Panc1 (cell line): ENCODE data around the gene ZNF550. TPM values are rescaled to one million over a fixed set of nuclear protein-coding genes. Genes with fewer than 3 reads are reported as not detected.
A peak's percentile ranks its signal among the peaks of the same experiment; 100 is the strongest.

Experiments used
- ATAC-seq: fragments of 200-7000 bp; cut with Tn5 transposase; 2 replicates; pipeline ENCODE4 v1.9.1; 2020; ENCODE audit warnings: mild to moderate bottlenecking, moderate library complexity
- BruUV-seq: library from RNA; stranded (reverse); fragments of 400-500 nt; replicated peaks from 2 replicates; lab custom pipeline; 2021; lab: Mats Ljungman, UMichigan
- CTCF ChIA-PET: fragments of 300-600 bp; sonication (Branson Sonifier 250); formaldehyde crosslinking; loops from one replicate; lab custom pipeline; 2022; ENCODE audit warnings: antibody characterized with exemption; lab: Charles Lee
- POLR2A ChIA-PET: fragments of 300-600 bp; sonication (Branson Sonifier 250); formaldehyde crosslinking; loops from one replicate; lab custom pipeline; 2022; ENCODE audit warnings: antibody characterized with exemption; lab: Charles Lee
- DNase-seq: peaks from one replicate; pipeline ENCODE4 v3.0.0-alpha.2; 2010; ENCODE audit warnings: low read depth, low spot score
- H3K27ac ChIP-seq: 2 replicates; pipeline ENCODE4 v1.5.1; 2011; ENCODE audit warnings: mild to moderate bottlenecking, low read length, inconsistent platforms
- H3K27me3 ChIP-seq: fragments of 200-500 bp; sonication (Bioruptor generic); 2 replicates; pipeline ENCODE4 v1.6.0; 2014; ENCODE audit warnings: low read length, inconsistent platforms; ENCODE audit not compliant: control insufficient read depth, insufficient read depth
- H3K36me3 ChIP-seq: fragments of 200-500 bp; sonication (Bioruptor generic); 2 replicates; pipeline ENCODE4 v1.5.1; 2014; ENCODE audit warnings: inconsistent platforms, mild to moderate bottlenecking, low read length, moderate library complexity; ENCODE audit not compliant: control insufficient read depth, insufficient read depth
- H3K4me1 ChIP-seq: 2 replicates; pipeline ENCODE4 v1.5.1; 2011; ENCODE audit warnings: inconsistent platforms, mild to moderate bottlenecking, low read length, moderate library complexity; ENCODE audit not compliant: control insufficient read depth, insufficient read depth
- H3K4me3 ChIP-seq, 2 experiments: 2 replicates each; pipeline ENCODE4 v1.5.1; 2011 to 2012; ENCODE audit warnings: low read depth in 2 of 2, low read length in 2 of 2, mild to moderate bottlenecking in 2 of 2, inconsistent platforms in 1 of 2, moderate library complexity in 1 of 2
- H3K9me3 ChIP-seq: fragments of 200-500 bp; sonication (Bioruptor generic); 2 replicates; pipeline ENCODE4 v1.5.1; 2014; ENCODE audit warnings: low read depth, mild to moderate bottlenecking, inconsistent platforms, low read length, moderate library complexity; ENCODE audit not compliant: control insufficient read depth, insufficient read depth
- CTCF ChIP-seq: fragments of 450-650 bp; IDR thresholded peaks from 2 replicates; pipeline ENCODE4 v1.5.1; 2017; ENCODE audit warnings: mild to moderate bottlenecking
- POLR2AphosphoS5 ChIP-seq: IDR thresholded peaks from 2 replicates; pipeline ENCODE4 v1.6.1; 2012; ENCODE audit warnings: mild to moderate bottlenecking, low read depth, low read length, moderate library complexity
- REST ChIP-seq, 2 experiments: IDR thresholded peaks; 2 replicates each; pipeline ENCODE4 v1.6.1; 2011 to 2012; ENCODE audit warnings: low read depth in 2 of 2, control low read depth in 1 of 2, low read length in 1 of 2, mild to moderate bottlenecking in 1 of 2, moderate library complexity in 1 of 2; ENCODE audit not compliant: insufficient read depth in 1 of 2
- SIN3A ChIP-seq: IDR thresholded peaks from 2 replicates; pipeline ENCODE4 v1.6.1; 2012; ENCODE audit warnings: low read depth, mild to moderate bottlenecking, low read length, moderate library complexity, borderline replicate concordance; ENCODE audit not compliant: insufficient read depth
- TCF7L2 ChIP-seq: IDR thresholded peaks from 2 replicates; pipeline ENCODE4 v1.6.1; 2011; ENCODE audit warnings: mild to moderate bottlenecking, low read depth, low read length, inconsistent platforms
- in situ Hi-C: cut with HindIII; loops from 2 replicates; pipeline ENCODE4 v1.10.0; 2016; ENCODE audit warnings: low sequenced_read_pairs, low pct_unique_long_range_greater_than_20kb
- intact Hi-C: fragments of 100-400 bp; cut with micrococcal nuclease; formaldehyde crosslinking; loops from one replicate; pipeline ENCODE4 v1.10.0; 2022; ENCODE audit not compliant: unreplicated experiment
- total RNA-seq: library from RNA; stranded (reverse); gene quantifications from one replicate; pipeline ENCODE4 v1.2.1, GENCODE V29; 2021; ENCODE audit not compliant: unreplicated experiment

ZNF550 gene
- total RNA-seq, 1 experiment from 2014 or later = 15.1 TPM

GRCh38 chr19:57583104-57583520 lies 23.4 kb upstream of the ZNF550 start:
- H3K4me3 ChIP-seq = no peak overlapping the region
- no TSS peak for BruUV-seq

GRCh38 chr19:57578487-57579205 lies 19.0 kb upstream of the ZNF550 start, which contains the start of gene ZNF416:
Gene ZNF416, minus strand, starts transcription at chr19:57578911. Its CDS starts 207 bp downstream, at chr19:57578704.
- BruUV-seq = no TSS peak
- Histone ChIP-seq H3K4me3 (peak within 1 kb of the TSS; percentile 76 to 84), H3K36me3 (no peaks in the 10 kb centered on the region), H3K9me3 (peaks cover 48% of the 10 kb centered on the region), H3K4me1 (peaks cover 6% of the 10 kb centered on the region; the same call in 1 of the 2 replicates), H3K27me3 (no peaks in the 10 kb centered on the region), H3K27ac (peak within 1 kb of the TSS; percentile 85)
- peak; percentile 97 for ATAC-seq
- intact Hi-C loops (no loop called here), in situ Hi-C loops (no loop called here)
- ChIA-PET POLR2A (no interaction called here), CTCF (no interaction called here)
- peak; percentile 99 for DNase-seq
- TF ChIP-seq CTCF (no peak; the same call in 1 of the 2 replicates), TCF7L2 (peak; percentile 35; the same call in 1 of the 2 replicates), POLR2AphosphoS5 (peak; percentile 61), REST (IDR thresholded peaks at IDR 0.05; ENCODE audit: insufficient read depth in 1 of 2, low read depth in 2 of 2, low read length in 1 of 2) (peak in 1 of 2 experiments; percentile 54; a peak in 1 of 4 replicates)

More at GRCh38 chr19:57583104-57583520, 23.4 kb upstream of the ZNF550 start:
- H3K4me1 ChIP-seq = peaks cover 4% of the 10 kb centered on the region; the same call in 1 of the 2 replicates
- CTCF ChIA-PET = no interaction called here
- POLR2A ChIA-PET = no interaction called here
- DNase-seq (no peak), ATAC-seq (no peak)
- intact Hi-C loops (no loop called here), in situ Hi-C loops (no loop called here)
- no peaks in the 10 kb centered on the region for H3K36me3 ChIP-seq
- H3K27me3 ChIP-seq = no peaks in the 10 kb centered on the region
- peaks cover 4% of the 10 kb centered on the region; the same call in 1 of the 2 replicates for H3K9me3 ChIP-seq
- H3K27ac ChIP-seq = no peak overlapping the region
- TF ChIP-seq SIN3A (no peak), CTCF (no peak), POLR2AphosphoS5 (no peak), REST (IDR thresholded peaks at IDR 0.05; ENCODE audit: insufficient read depth in 1 of 2, low read depth in 2 of 2, low read length in 1 of 2) (no peak), TCF7L2 (no peak)
